HS-27A (cell line): Measurements from ENCODE around the gene ALKBH3.

Experiments
- DNase-seq: peaks from one replicate; pipeline ENCODE4 v3.0.0-alpha.2; 2012; ENCODE audit warnings: low read depth, missing footprints

Gene ALKBH3

DNA sequence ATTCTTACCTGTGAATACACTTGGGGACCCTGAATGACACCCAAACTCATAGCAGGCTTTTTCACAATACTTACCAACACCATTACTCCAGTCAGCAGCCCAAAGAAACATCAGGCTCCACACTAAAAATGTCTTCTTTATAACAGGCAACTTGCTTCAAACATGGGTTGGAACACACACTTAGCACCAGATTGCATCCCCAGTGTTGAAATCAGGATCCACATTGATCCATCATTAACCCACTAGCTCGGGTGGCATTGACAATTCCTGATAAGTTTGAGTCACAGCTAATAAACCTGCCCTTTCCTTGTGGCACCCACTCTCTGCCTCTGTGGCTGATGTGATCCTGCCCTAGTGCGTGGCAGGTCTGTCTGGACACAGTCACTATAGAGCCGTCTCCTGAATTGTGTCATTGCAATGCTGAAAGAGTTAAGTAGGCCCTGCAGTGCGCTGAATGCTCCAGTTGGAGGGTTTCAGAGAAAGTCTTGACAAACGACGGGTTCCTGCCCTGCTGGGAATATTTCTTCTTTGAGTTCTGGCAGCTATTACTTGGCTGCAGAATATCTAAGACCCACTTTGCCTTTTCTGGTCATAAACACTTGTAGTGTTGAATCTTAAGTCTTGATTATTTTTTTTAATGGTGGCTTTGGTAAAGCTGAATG is 42.2 kb downstream of the ALKBH3 start:
- DNase-seq: no peak

DNA sequence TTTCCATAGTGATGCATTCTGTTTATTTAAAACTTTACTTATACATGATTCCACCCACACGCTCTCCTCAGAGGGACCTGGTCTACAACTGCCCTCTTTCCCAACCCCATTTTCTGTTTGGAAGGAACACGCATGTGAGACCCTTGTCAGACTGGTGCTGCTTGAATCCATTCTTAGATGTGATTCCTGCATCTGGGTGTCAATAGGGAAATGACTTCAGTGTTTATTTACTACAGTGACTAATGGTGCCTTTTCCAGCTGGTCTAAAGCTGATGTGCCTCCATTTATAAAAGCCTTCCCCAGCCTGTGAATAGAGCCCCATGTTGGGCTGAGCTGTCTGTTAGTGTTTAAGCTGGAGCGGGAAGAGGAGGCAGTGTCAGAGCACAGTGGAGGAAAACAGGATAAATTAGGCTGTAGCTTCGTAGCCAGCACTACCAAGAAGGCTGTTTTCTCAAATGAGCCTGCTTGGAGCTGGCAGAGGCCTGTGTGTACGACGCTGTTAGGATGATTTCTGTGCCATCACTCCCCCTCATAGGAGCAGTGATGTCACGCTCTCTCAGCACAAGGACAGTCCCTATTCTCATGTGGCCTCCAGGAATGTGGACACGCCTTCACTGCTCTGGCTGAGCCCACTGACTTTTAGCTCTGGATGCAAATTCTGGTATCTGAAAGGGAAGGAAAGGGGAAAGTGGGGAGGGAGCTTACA is 42.9 kb downstream of the ALKBH3 start:
- DNase-seq: no peak

DNA sequence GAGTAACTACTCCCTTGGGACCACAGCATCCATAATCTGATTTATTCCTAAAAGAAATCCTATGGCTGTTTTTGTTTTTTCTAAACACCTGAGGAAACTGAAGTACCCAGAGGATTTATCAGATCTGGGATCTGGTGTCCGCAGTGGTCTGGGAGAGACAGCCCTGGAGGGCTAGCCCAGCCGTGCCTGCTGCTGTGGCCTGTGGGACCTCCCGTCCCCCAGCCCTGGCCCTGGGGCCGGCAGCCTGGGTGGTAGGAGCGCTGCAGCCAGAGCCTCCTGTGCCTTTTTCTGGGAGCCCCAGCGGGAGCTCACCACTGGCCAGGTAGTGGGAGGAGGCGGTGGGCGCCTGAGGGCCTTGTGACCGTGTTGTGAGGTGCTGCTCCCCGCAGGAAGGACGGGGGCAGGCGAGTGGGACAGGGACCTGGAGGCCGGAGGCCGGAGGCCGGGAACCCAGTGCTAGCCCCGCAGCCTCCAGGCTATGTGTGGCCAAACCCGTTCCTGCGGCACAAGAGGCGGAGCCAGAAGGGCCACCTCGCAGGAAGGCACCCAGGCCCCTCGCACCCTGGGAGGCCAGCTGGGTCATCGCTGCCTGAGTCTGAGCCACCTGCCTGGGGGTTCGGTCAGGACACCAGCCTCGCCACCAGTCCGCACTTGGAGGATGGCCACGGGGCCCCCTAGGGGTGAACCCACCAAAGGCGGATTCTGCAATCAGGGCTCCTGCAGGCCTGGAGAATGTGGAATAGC is 43.7 kb downstream of the ALKBH3 start:
- no peak for DNase-seq

DNA sequence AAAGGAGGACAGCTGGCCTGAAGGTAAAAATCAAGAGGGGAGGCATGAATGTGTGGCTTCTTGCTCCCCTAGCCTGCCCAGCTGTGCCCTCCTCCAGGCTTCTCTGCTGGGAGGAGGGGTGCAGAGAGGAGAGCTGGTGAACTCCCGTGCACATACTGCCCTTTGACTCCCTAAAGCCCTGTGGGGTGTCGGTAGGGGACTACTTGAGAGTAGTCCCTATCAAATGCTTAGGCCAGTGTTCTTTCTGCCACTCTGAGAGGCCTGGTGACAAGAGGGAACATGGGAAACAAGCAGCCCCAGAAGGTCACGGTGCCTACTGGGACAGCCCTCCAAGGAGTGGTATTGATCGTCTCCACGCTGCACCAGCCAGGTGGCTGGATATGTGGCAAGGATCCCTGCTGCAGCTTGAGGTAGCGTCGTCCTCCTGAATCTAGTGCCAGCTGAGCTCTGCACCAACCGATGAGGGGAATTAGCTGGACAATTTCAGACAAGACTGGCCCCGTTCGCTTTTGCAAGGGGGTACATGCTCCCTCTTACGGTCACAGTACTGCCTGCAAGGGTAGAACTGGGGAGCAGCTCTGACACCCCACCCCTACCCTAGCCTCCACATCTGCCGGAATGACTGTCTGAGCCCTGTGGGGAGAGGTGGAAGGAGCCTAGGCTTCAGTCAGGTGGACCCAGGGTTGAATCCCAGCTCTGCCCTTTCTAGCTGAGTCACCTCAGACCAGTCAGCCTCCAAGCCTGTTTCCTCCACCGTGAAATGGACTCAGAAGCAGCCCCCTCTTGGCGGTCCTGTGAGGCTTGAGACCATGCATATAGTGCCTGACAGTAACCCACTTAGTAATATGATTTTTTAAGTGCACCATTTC is 44.7 kb downstream of the ALKBH3 start:
- DNase-seq: no peak

GRCh38 chr11:43925932-43926505 is 45.4 kb downstream of the ALKBH3 start:
- no peak for DNase-seq

GRCh38 chr11:43927070-43927469 is 46.4 kb downstream of the ALKBH3 start:
- DNase-seq: no peak

DNA sequence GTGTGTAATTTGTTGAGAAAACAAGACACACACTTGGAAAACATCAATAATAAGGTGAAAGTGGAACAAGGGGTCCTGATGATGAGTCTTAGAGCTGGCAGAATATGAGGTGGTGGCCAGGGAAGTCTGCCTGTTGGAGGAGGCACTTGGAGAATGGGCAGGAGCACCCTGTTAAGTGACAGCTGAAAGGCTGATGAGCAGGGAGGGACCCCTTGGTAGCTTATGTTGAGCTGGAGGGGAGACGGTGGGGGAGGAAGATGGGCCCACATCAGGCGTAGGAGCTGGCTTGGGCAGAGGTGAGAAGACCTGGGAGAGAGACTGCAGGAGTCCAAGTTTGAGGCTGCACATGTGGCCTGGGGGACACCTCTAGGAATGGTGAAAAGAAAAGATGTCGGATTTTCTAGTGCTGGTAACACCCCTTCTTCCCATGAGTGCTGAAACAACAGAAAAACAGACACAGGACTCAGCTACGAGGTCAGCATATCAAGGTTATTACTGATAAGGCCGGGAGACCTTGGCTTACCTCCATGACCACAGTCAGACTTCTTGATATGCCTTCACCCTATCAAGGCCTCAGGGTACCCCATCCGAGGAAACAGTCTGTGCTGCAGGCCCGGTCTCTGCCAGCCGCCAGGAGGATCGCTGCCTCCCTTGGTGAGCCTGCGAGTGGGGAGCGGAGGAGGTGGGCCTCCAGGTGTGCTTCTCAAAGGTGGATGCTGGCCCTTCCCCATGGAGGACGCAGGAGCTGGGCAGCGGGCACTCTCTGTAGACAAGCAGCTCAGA is 47.5 kb downstream of the ALKBH3 start:
- no peak for DNase-seq

DNA sequence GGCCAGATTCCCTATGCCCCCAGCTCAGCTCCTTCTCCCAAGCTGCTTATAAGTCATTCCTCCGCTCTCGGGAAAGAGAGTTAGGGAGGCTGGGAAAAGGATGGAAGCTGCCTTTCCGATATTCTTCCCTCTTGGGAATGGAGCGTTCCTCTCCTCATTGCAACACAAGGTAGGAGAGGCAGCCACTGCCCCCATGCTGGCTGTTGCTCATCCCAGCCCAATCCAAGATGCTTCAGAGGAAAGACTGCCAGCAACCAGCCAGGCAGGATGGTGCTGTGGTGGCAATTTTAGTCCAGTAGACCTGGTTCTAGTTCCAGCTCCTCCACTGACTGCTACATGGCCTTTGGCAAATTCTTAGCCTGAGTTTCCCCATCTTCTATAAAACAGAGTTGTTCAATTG is 48.1 kb downstream of the ALKBH3 start:
- no peak for DNase-seq

DNA sequence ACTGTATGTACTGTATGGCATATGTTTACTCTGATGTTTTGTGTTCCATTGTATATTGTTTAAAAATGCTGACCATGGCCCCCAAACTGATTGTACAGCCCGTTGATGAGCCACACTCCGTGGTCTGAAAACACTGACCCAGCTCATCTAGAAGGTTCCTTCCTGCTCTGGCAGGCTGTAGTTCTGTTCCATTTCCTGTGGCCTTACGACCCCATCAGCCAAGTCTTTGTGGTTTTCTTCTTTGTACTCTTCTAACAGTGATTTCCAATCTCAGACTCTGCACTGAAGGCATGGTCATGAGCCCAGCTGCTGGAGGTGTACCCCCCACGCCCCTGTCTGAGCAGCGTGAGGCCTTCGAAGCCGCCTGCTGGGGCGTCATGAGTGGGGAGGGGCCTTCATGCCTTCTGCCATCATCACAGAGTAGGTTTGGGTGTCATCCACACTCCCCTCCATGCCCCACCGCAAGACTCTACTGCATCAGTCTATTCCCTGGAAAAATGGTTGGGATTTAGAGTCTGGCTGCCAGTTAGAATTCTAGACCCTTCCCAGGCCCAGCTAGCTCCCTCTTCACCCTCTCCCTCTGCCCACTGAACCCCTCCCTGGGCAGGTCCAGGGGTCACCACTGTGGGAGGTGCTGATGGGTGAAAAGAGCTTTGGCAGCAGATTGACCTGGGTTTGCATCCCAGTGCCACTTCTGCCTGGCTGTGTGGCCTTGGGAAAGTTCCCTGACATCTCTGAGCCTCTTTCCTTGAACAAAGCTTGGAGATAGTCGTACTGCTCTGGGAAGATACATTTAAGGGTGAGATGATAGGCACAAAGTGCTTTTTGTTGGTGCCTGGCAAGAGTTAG is 50.5 kb downstream of the ALKBH3 start:
- DNase-seq: no peak

GRCh38 chr11:43931717-43932039 is 51.0 kb downstream of the ALKBH3 start:
- DNase-seq: no peak

GRCh38 chr11:43933226-43933607 is 52.6 kb downstream of the ALKBH3 start:
- DNase-seq: no peak

DNA sequence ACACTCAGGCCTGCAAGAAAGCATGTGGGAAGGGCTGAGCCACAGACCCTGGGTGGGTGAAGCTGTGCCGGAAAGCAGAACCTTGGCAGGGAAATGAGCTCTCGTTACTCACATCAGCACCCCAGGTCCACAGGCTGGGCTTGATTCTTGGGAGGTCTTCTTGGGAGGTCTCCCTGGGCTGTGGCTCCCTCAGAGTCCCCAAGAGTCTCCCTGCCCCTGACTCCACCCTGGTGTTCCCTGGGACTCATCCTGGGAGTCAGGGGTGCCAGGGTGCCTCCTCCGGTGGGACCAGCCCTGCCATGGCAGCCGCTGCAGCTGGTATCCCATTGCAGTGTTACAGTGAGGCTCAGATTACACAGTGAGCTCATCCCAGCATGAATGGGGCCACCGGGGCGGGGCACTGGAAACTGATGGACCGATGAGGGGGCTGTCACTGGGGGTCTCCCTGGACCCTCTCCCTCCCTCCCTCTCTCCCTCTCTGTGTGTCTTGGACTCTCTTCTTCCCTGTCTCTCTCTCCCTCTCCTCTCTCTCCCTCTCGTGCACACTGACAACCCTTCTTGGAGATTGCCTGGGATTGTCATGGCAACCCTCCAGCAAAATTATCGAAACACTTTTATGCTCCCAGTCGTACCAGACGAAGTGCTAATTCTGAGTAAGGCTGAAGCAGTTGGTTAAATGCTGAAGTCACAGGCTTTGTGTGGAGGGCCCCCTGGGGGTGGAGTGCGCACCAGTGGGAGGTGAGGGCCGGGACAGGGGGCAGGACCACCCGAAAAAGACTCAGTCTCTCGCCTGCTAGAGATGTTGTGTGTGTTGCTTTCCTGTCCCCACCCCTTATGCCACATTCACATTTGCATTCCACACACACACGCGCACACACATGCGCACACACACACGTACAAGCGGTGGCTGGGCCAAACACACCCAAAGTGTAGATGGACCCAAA is 53.2 kb downstream of the ALKBH3 start:
- no peak for DNase-seq

GRCh38 chr11:43934601-43935423 is 54.2 kb downstream of the ALKBH3 start:
- DNase-seq: no peak

GRCh38 chr11:43935424-43935979 is 54.9 kb downstream of the ALKBH3 start:
- no peak for DNase-seq

DNA sequence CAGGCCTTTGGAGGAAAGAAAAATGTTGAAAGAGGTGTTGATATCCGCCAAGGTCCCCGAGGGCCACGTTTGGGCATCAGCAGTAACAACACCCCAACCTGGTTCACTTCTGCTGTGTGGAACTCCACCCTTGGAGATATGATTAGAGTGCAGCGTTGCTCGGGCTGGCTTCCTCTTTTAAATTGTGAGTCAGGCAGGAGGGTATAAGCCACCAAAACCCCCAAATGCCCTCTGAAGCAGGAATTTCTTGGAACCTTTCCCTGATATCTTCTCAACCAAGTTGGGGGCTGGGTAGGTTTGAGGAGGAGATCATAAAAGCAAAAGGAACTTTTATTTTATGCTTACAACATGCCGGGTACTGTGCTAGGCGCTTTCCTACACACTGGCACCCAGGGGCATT is 55.4 kb downstream of the ALKBH3 start:
- no peak for DNase-seq

- DNase-seq: no peak
These were observed 57.1 kb downstream of the ALKBH3 start for GRCh38 chr11:43937434-43938411.
